ENCODE data around the gene CRYBG2.
A peak's percentile ranks its signal among the peaks of the same experiment; 100 is the strongest.
"Not testable (repeated sequence)": the region's sequence is repeated elsewhere in the genome, so short reads cannot be mapped to it uniquely, and the experiment has no call there.

CRYBG2 gene

DNA sequence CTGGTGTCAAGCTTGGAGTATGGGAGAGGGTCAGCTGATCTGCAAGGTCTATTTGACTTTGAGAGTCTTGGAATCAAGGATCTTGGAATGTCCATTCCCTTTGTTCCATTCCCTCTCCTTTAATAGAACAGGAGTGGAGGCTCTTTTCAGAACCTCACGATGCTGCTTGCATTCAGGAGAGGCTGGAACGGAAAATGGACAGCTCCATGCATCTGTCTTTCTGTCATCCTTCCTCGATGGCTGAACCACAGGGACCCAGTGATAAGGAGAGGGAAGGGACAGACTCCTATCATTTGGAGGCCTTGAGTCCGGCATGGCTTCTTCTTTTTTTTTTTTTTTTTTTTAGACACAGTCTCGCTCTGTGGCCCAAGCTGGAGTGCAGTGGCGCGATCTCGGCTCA, 41.8 kb upstream of the CRYBG2 start:
- POLR2A ChIA-PET = no interaction called here
- no peak for TF ChIP-seq NFRKB (IDR thresholded peaks at IDR 0.05)
- TF ChIP-seq FOXK2 (IDR thresholded peaks at IDR 0.05) = no peak
- no peak for TF ChIP-seq ARNT (IDR thresholded peaks at IDR 0.05)
- TF ChIP-seq ELF4 (IDR thresholded peaks at IDR 0.05) = no peak
- no peak for TF ChIP-seq LEF1 (IDR thresholded peaks at IDR 0.05; ENCODE audit: borderline replicate concordance)
- no peak for TF ChIP-seq FOXM1 (IDR thresholded peaks at IDR 0.05; ENCODE audit: borderline replicate concordance)
- no peak for TF ChIP-seq ZNF384 (IDR thresholded peaks at IDR 0.05)
- TF ChIP-seq SP1 (IDR thresholded peaks at IDR 0.05) = no peak
- no peak for TF ChIP-seq SUZ12 (IDR thresholded peaks at IDR 0.05)
- TF ChIP-seq TARDBP (IDR thresholded peaks at IDR 0.05) = no peak
- TF ChIP-seq BHLHE40 (IDR thresholded peaks at IDR 0.05; ENCODE audit: borderline replicate concordance) = no peak
- TF ChIP-seq, protein P1, sequence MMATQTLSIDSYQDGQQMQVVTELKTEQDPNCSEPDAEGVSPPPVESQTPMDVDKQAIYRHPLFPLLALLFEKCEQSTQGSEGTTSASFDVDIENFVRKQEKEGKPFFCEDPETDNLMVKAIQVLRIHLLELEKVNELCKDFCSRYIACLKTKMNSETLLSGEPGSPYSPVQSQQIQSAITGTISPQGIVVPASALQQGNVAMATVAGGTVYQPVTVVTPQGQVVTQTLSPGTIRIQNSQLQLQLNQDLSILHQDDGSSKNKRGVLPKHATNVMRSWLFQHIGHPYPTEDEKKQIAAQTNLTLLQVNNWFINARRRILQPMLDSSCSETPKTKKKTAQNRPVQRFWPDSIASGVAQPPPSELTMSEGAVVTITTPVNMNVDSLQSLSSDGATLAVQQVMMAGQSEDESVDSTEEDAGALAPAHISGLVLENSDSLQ (IDR thresholded peaks at IDR 0.05) = no peak
- no peak for TF ChIP-seq L3MBTL2 (conservative IDR thresholded peaks at IDR 0.05)
- no peak for TF ChIP-seq HDGF (IDR thresholded peaks at IDR 0.05; ENCODE audit: borderline replicate concordance)
- no peak for TF ChIP-seq FOXA1 (IDR thresholded peaks at IDR 0.05)
- no peak for TF ChIP-seq CTBP1 (IDR thresholded peaks at IDR 0.05; ENCODE audit: borderline replicate concordance)
- no peak for DNase-seq (ENCODE audit: extremely low spot score)
- CTCF ChIA-PET = interaction anchor here (0.7 to 1.5 kb wide), 4 partner anchors 11 to 67 kb away, joined by 3 to 9 read pairs (median 4); no protein-coding TSS in a partner anchor

DNA sequence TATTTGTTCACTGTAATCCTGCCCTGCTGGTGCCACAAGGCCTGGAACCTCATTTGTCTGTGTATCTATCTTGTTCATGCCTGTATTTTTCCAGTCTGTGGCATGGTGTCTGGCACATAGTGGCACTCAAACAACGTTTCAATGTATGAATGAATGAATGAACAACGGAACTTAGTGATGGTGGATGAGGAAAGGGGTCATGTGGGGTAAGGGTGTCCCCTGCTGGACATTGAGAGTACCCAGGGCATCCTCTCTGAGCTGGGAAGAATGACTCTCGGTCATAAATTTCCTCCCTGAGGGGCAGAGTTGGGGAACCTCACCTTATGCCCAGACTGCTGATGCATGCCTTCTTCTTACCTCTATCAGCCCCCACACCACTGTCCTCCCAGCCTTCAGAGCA, 37.5 kb upstream of the CRYBG2 start:
- POLR2A ChIA-PET = no interaction called here
- peak; percentile 42 for DNase-seq (ENCODE audit: extremely low spot score)
- no peak for TF ChIP-seq ZNF384 (IDR thresholded peaks at IDR 0.05)
- TF ChIP-seq SP1 (IDR thresholded peaks at IDR 0.05) = no peak
- TF ChIP-seq SUZ12 (IDR thresholded peaks at IDR 0.05) = no peak
- TF ChIP-seq BHLHE40 (IDR thresholded peaks at IDR 0.05; ENCODE audit: borderline replicate concordance) = no peak
- TF ChIP-seq LEF1 (IDR thresholded peaks at IDR 0.05; ENCODE audit: borderline replicate concordance) = no peak
- TF ChIP-seq, protein P1 (IDR thresholded peaks at IDR 0.05) = no peak
- no peak for TF ChIP-seq L3MBTL2 (conservative IDR thresholded peaks at IDR 0.05)
- no peak for TF ChIP-seq NFRKB (IDR thresholded peaks at IDR 0.05)
- TF ChIP-seq FOXK2 (IDR thresholded peaks at IDR 0.05) = no peak
- no peak for TF ChIP-seq HDGF (IDR thresholded peaks at IDR 0.05; ENCODE audit: borderline replicate concordance)
- no peak for TF ChIP-seq FOXM1 (IDR thresholded peaks at IDR 0.05; ENCODE audit: borderline replicate concordance)
- TF ChIP-seq CTBP1 (IDR thresholded peaks at IDR 0.05; ENCODE audit: borderline replicate concordance) = no peak
- TF ChIP-seq ARNT (IDR thresholded peaks at IDR 0.05) = no peak
- TF ChIP-seq FOXA1 (IDR thresholded peaks at IDR 0.05) = no peak
- no peak for TF ChIP-seq ELF4 (IDR thresholded peaks at IDR 0.05)
- TF ChIP-seq TARDBP (IDR thresholded peaks at IDR 0.05) = no peak
- CTCF ChIA-PET = interaction anchor here (0.6 to 2.4 kb wide), 5 partner anchors 26 to 246 kb away, joined by 3 to 19 read pairs (median 7); no protein-coding TSS in a partner anchor

DNA sequence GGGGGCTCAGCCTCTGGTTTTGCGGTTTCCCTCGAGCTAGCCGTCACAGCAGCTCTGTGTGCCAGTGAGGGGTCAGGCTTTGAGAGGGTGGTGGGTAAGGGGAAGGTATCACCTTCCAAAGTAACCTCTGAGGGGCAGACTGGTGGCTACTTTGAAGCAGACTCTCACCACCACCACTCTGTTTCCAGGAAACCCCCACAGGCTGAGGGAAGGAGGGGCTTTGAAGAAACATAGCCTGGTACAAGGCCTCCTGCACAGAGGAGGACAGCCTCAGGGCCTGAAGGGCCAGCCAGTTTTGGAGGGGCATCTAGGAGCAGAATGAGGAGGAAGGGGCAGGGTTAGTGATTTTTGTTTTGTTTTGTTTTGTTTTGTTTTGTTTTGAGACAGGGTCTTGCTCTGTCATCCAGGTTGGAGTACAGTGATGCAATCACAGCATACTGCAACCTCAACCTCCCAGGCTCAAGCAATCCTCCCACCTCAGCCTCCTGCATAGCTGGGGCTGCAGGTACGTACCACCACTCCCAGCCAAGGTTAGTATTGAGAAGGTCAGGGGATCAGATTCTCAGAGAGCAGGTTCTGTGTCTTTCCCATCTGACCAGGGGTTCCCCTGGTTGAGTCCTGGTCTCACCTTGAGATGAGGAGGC, 35.8 kb upstream of the CRYBG2 start:
- TF ChIP-seq FOXA1 (IDR thresholded peaks at IDR 0.05) = no peak
- TF ChIP-seq ZNF384 (IDR thresholded peaks at IDR 0.05) = no peak
- no peak for TF ChIP-seq ELF4 (IDR thresholded peaks at IDR 0.05)
- no peak for TF ChIP-seq SUZ12 (IDR thresholded peaks at IDR 0.05)
- no peak for TF ChIP-seq LEF1 (IDR thresholded peaks at IDR 0.05; ENCODE audit: borderline replicate concordance)
- no peak for TF ChIP-seq TARDBP (IDR thresholded peaks at IDR 0.05)
- no peak for TF ChIP-seq L3MBTL2 (conservative IDR thresholded peaks at IDR 0.05)
- no peak for TF ChIP-seq FOXK2 (IDR thresholded peaks at IDR 0.05)
- no peak for TF ChIP-seq NFRKB (IDR thresholded peaks at IDR 0.05)
- no peak for TF ChIP-seq SP1 (IDR thresholded peaks at IDR 0.05)
- no peak for TF ChIP-seq CTBP1 (IDR thresholded peaks at IDR 0.05; ENCODE audit: borderline replicate concordance)
- TF ChIP-seq BHLHE40 (IDR thresholded peaks at IDR 0.05; ENCODE audit: borderline replicate concordance) = no peak
- no peak for TF ChIP-seq FOXM1 (IDR thresholded peaks at IDR 0.05; ENCODE audit: borderline replicate concordance)
- no peak for TF ChIP-seq ARNT (IDR thresholded peaks at IDR 0.05)
- CTCF ChIA-PET = interaction anchor here (0.8 kb wide), 1 partner anchor 20 kb away, joined by 7 read pairs; no protein-coding TSS in a partner anchor
- no peak for DNase-seq (ENCODE audit: extremely low spot score)
- POLR2A ChIA-PET = no interaction called here

DNA sequence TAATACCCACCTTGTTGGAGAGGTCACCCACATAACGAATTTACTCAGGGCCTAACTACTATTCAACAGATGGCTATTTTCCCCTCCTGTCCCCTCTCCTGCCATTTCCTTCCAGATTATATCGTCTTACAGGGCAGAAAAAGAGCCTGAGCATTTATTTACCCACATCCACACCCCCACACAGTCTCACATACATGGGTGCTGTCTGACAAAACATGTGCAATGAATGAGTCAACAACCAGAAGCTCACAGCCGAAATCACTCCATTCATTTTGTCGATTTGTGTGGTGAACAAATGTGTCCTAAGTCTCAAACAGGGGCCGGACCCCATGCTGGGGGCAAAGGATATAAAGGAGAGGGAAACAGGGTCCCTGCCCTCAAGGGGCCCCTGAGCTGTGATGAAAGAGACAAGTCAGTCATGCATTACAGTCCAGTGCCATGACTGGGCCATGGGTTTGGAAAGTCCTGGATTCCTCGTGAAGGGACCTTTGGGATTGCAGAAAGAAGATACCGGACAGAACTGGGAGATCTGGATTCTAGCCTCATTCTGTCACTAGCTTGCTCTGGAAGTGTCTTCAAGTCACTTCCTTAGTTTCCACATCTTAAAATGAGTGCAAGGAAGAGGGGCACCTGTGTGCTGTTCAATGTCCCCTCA, 35.0 kb upstream of the CRYBG2 start:
- DNase-seq (ENCODE audit: extremely low spot score) = no peak
- TF ChIP-seq BHLHE40 (IDR thresholded peaks at IDR 0.05; ENCODE audit: borderline replicate concordance) (no peak), CTBP1 (IDR thresholded peaks at IDR 0.05; ENCODE audit: borderline replicate concordance) (no peak), FOXA1 (IDR thresholded peaks at IDR 0.05) (no peak), L3MBTL2 (conservative IDR thresholded peaks at IDR 0.05) (no peak), SUZ12 (IDR thresholded peaks at IDR 0.05) (no peak), ELF4 (IDR thresholded peaks at IDR 0.05) (no peak), FOXM1 (IDR thresholded peaks at IDR 0.05; ENCODE audit: borderline replicate concordance) (no peak), FOXK2 (IDR thresholded peaks at IDR 0.05) (no peak), ZNF384 (IDR thresholded peaks at IDR 0.05) (no peak)
- TF ChIP-seq, protein P1 (IDR thresholded peaks at IDR 0.05) = no peak
- CTCF ChIA-PET = no interaction called here
- POLR2A ChIA-PET = no interaction called here

DNA sequence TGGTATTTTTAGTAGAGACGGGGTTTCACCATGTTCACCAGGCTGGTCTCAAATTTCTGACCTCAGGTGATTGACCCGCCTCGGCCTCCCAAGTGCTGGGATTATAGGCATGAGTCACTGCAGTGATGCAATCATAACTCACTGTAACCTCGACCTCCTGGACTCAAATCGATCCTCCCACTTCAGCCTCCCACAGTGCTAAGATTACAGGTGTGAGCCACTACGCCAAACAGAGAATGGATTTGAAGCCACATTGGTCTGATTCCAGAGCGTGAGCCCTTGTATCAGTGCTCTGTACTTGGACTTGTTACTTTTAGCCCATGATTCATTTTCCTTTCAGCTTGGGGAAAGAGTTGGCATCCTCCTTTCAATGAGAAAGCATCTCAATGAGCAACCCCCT, 33.5 kb upstream of the CRYBG2 start:
- CTCF ChIA-PET = no interaction called here
- POLR2A ChIA-PET = no interaction called here
- no peak for TF ChIP-seq FOXM1 (IDR thresholded peaks at IDR 0.05; ENCODE audit: borderline replicate concordance)
- TF ChIP-seq, protein P1 (IDR thresholded peaks at IDR 0.05) = peak; percentile 20; the same call in 1 of the 2 replicates

DNA sequence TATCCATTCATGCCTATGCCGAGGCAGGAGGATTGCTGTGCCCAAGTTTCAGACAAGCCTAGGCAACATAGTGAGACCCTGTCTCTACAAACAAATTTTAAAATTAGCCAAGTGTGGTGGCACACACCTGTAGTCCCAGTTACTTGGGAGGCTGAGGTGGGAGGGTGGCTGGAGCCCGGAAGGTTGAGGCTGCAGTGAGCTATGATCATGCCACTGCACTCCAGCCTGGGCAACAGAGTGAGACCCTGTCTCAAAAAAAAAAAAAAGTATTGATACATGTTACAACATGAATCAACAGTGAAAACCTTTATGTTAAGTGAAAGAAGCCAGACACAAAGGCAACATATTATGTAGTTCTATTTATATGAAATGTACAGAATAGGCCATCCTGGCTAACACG, 31.1 kb upstream of the CRYBG2 start:
- POLR2A ChIA-PET; DNase-seq (ENCODE audit: extremely low spot score); CTCF ChIA-PET: not testable (repeated sequence)

More for the DNA sequence above, 33.5 kb upstream of the CRYBG2 start:
- DNase-seq (ENCODE audit: extremely low spot score) = no peak
